ENCODE measurements around the gene PPIL4. TPM values are rescaled to one million over a fixed set of nuclear protein-coding genes. Genes with fewer than 3 reads are reported as not detected.

PPIL4 gene
- total and polyA plus RNA-seq, 2 of the 13 experiments (the other 11 are each of a cell fraction or from before 2014, with no cell fraction given) = 5.5 to 46.0 TPM

DNA sequence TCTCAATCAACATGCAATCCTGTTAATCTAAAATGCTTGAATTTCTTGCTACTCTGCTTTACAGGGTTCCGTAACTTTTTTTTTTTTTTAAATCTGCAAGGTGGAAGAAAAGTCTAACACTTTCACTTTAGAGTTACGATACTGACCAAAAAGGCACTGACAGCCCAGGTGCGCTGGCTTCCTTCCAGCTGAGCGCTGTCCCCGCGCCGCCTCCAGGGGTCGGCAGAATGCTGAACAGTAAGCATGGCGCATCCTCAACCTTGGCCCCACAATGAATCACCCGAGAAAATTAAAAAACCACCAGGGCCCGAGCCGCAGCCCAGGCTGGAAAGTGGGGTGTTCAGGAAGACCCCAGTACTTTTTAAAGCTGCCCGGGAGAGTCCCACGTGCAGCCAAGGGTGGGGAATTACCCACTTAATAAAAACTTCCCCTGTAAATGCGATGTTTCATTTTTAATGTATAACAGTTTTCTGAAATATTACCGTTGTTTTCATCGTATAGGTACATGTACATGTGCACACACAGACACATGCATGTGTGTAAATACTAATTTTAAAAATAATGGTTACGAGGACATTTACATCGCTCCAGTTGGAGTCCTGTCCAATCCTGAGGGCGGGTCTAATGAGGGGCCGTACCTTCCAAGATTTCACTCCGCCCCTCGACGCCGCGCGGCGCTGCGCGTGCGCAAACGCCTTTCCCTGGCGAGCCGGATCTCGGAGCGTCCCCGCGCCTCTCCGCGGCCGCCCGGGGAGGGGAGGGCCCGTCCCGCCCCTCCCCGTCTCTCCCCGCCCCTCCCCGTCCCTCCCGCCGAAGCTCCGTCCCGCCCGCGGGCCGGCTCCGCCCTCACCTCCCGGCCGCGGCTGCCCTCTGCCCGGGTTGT is 19.9 kb upstream of the PPIL4 start, which contains the start of gene GINM1 (continued):
- TF ChIP-seq ZSCAN22 (CRISPR knock-in tag; IDR thresholded peaks at IDR 0.05) (no peak), ZBTB33 (CRISPR knock-in tag; IDR thresholded peaks at IDR 0.05) (no peak), ZNF468 (CRISPR knock-in tag; IDR thresholded peaks at IDR 0.05) (no peak), ZNF326 (CRISPR knock-in tag; IDR thresholded peaks at IDR 0.05; ENCODE audit: borderline replicate concordance) (no peak), GABPB1 (CRISPR knock-in tag; IDR thresholded peaks at IDR 0.05) (peak; percentile 30; the same call in 1 of the 2 replicates), POGZ (CRISPR knock-in tag; IDR thresholded peaks at IDR 0.05) (peak; percentile 62), ATAD3A (CRISPR knock-in tag; IDR thresholded peaks at IDR 0.05) (no peak), HOXD1 (CRISPR knock-in tag; IDR thresholded peaks at IDR 0.05) (no peak), ZHX2 (IDR thresholded peaks at IDR 0.05; ENCODE audit: low read depth) (0 out of 2 replicates have a peak, but pooled peaks have one; percentile 15), ZHX2 (CRISPR knock-in tag; IDR thresholded peaks at IDR 0.05; ENCODE audit: borderline replicate concordance) (peak; percentile 65; the same call in 1 of the 2 replicates), ZNF615 (CRISPR knock-in tag; IDR thresholded peaks at IDR 0.05; ENCODE audit: borderline replicate concordance) (no peak), MTF1 (CRISPR knock-in tag; IDR thresholded peaks at IDR 0.05) (no peak), ZFP1 (CRISPR knock-in tag; IDR thresholded peaks at IDR 0.05) (no peak), XBP1 (CRISPR knock-in tag; IDR thresholded peaks at IDR 0.05) (no peak), HOMEZ (CRISPR knock-in tag; IDR thresholded peaks at IDR 0.05; ENCODE audit: low read depth) (peak; percentile 34; the same call in 1 of the 2 replicates), MEIS1 (CRISPR knock-in tag; IDR thresholded peaks at IDR 0.05; ENCODE audit: borderline replicate concordance) (0 out of 2 replicates have a peak, but pooled peaks have one; percentile 24), ZNF749 (CRISPR knock-in tag; IDR thresholded peaks at IDR 0.05; ENCODE audit: borderline replicate concordance) (0 out of 2 replicates have a peak, but pooled peaks have one; percentile 29), HMG20B (CRISPR knock-in tag; conservative IDR thresholded peaks at IDR 0.05) (no peak), ZSCAN20 (CRISPR knock-in tag; IDR thresholded peaks at IDR 0.05; ENCODE audit: borderline replicate concordance) (no peak; the same call in 1 of the 2 replicates), KDM6A (CRISPR knock-in tag; IDR thresholded peaks at IDR 0.05; ENCODE audit: low read depth) (no peak), ZNF382 (CRISPR knock-in tag; IDR thresholded peaks at IDR 0.05; ENCODE audit: borderline replicate concordance) (no peak)
